Panc1 (cell line): ENCODE measurements around the gene ZNF334.

Source experiments
- CTCF ChIP-seq: fragments of 450-650 bp; IDR thresholded peaks from 2 replicates; pipeline ENCODE4 v1.5.1; 2017; ENCODE audit warnings: mild to moderate bottlenecking
- POLR2AphosphoS5 ChIP-seq: IDR thresholded peaks from 2 replicates; pipeline ENCODE4 v1.6.1; 2012; ENCODE audit warnings: mild to moderate bottlenecking, low read depth, low read length, moderate library complexity

GRCh38 chr20:46509523-46509922 is 3.8 kb downstream of the ZNF334 start:
- TF ChIP-seq CTCF (no peak), POLR2AphosphoS5 (no peak)
